Liver (tissue), 9 donors: ENCODE data around the gene CCR8. TPM values are rescaled to one million over a fixed set of nuclear protein-coding genes. Genes with fewer than 3 reads are reported as not detected.

ENCODE experiments used
- DNase-seq: peaks from one replicate; pipeline ENCODE4 v3.0.0-alpha.2; 2017; ENCODE audit warnings: low spot score
- H3K27ac ChIP-seq, 2 donors: one replicate each; pipeline ENCODE4 v1.7.0; 2013; ENCODE audit warnings: inconsistent platforms in 2 of 2, low read length in 2 of 2, control low read depth in 1 of 2, low read depth in 1 of 2, mild to moderate bottlenecking in 1 of 2
- H3K27me3 ChIP-seq, 4 donors: one replicate each; pipeline versions ENCODE4 v1.6.1 to v1.7.0; 2013; ENCODE audit warnings: low read length in 3 of 4, inconsistent platforms in 1 of 4, mild to moderate bottlenecking in 1 of 4, moderate library complexity in 1 of 4; ENCODE audit not compliant: control insufficient read depth in 4 of 4, insufficient read depth in 4 of 4
- H3K36me3 ChIP-seq, 4 donors: one replicate each; pipeline versions ENCODE4 v1.6.1 to v1.7.0; 2013; ENCODE audit warnings: low read length in 3 of 4, mild to moderate bottlenecking in 3 of 4, low read depth in 1 of 4, moderate library complexity in 1 of 4; ENCODE audit not compliant: control insufficient read depth in 4 of 4, insufficient read depth in 3 of 4
- H3K4me1 ChIP-seq, 4 donors: one replicate each; pipeline versions ENCODE4 v1.6.1 to v1.7.0; 2013; ENCODE audit warnings: low read length in 3 of 4, mild to moderate bottlenecking in 3 of 4, moderate library complexity in 1 of 4; ENCODE audit not compliant: control insufficient read depth in 4 of 4, insufficient read depth in 4 of 4
- H3K4me3 ChIP-seq, 3 donors: one replicate each; pipeline versions ENCODE4 v1.6.1 to v1.7.0; 2013; ENCODE audit warnings: low read length in 3 of 3, control low read depth in 1 of 3, low read depth in 1 of 3, mild to moderate bottlenecking in 1 of 3
- H3K9ac ChIP-seq, 2 donors: one replicate each; pipeline ENCODE4 v1.7.0; 2013; ENCODE audit warnings: low read length in 2 of 2, mild to moderate bottlenecking in 2 of 2, moderate library complexity in 2 of 2, control low read depth in 1 of 2, low read depth in 1 of 2
- H3K9me3 ChIP-seq, 4 donors: one replicate each; pipeline versions ENCODE4 v1.6.1 to v1.7.0; 2013; ENCODE audit warnings: low read length in 3 of 4; ENCODE audit not compliant: control insufficient read depth in 4 of 4
- ATF3 ChIP-seq: IDR thresholded peaks from 2 replicates; pipeline ENCODE4 v1.6.1; 2016; ENCODE audit warnings: antibody characterized with exemption
- CTCF ChIP-seq: fragments of 150-350 bp; IDR thresholded peaks from 2 replicates; pipeline ENCODE4 v1.5.1; 2017; ENCODE audit warnings: improper control_type of control experiment, low read depth, low read length; ENCODE audit not compliant: missing input control
- EGR1 ChIP-seq, 2 donors: IDR thresholded peaks; 2 replicates each; pipeline ENCODE4 v1.6.1; 2016 to 2018; ENCODE audit warnings: antibody characterized with exemption in 2 of 2, low read depth in 2 of 2
- FOXA2 ChIP-seq: IDR thresholded peaks from 2 replicates; pipeline ENCODE4 v1.6.1; 2016; ENCODE audit warnings: antibody characterized with exemption
- GABPA ChIP-seq, 2 donors: IDR thresholded peaks in 1 of 2; conservative IDR thresholded peaks in 1 of 2; 2 replicates each; pipeline ENCODE4 v1.6.1; 2016; ENCODE audit warnings: antibody characterized with exemption in 2 of 2, mild to moderate bottlenecking in 1 of 2, moderate library complexity in 1 of 2
- HNF4A ChIP-seq, 2 donors: conservative IDR thresholded peaks; 2 replicates each; pipeline ENCODE4 v1.6.1; 2016; ENCODE audit warnings: antibody characterized with exemption in 2 of 2, mild to moderate bottlenecking in 2 of 2
- HNF4G ChIP-seq: IDR thresholded peaks from 2 replicates; pipeline ENCODE4 v1.6.1; 2016; ENCODE audit warnings: antibody characterized with exemption
- JUND ChIP-seq, 2 donors: IDR thresholded peaks; 2 replicates each; pipeline ENCODE4 v1.6.1; 2016; ENCODE audit warnings: antibody characterized with exemption in 2 of 2
- MAX ChIP-seq: IDR thresholded peaks from 2 replicates; pipeline ENCODE4 v1.6.1; 2016; ENCODE audit warnings: antibody characterized with exemption
- RAD21 ChIP-seq, 2 donors: IDR thresholded peaks; 2 replicates each; pipeline ENCODE4 v1.6.1; 2016; ENCODE audit warnings: antibody characterized with exemption in 2 of 2, mild to moderate bottlenecking in 2 of 2
- REST ChIP-seq: IDR thresholded peaks from 2 replicates; pipeline ENCODE4 v1.6.1; 2016; ENCODE audit warnings: antibody characterized with exemption, mild to moderate bottlenecking
- RXRA ChIP-seq, 2 donors: IDR thresholded peaks; 2 replicates each; pipeline ENCODE4 v1.6.1; 2017 to 2018; ENCODE audit warnings: antibody characterized with exemption in 2 of 2, mild to moderate bottlenecking in 1 of 2
- TAF1 ChIP-seq: conservative IDR thresholded peaks from 2 replicates; pipeline ENCODE4 v1.6.1; 2016; ENCODE audit warnings: antibody characterized with exemption, mild to moderate bottlenecking
- ZBTB33 ChIP-seq: IDR thresholded peaks from 2 replicates; pipeline ENCODE4 v1.6.1; 2016; ENCODE audit warnings: antibody characterized with exemption
- WGBS: extraction: QIAGEN DNeasy Blood & Tissue Kit; methylation state at CpG from one replicate; pipeline ENCODE4 v1.1.7; 2013; 5-methylcytosine and 5-hydroxymethylcytosine counted together
- polyA plus RNA-seq, 2 donors: library from polyadenylated mRNA; stranded (reverse) in 1 of 2; unstranded in 1 of 2; fragments of 200-250 nt in 1 of 2; fragments of >200 nt in 1 of 2; fragmentation: Nextera tagmentation in 1 of 2; extraction: Ambion mirVana in 1 of 2; gene quantifications; one replicate each; pipeline versions ENCODE4 v1.2.1 to v1.2.3, GENCODE V29; 2013 to 2015
- total RNA-seq, 2 donors: library from RNA; depleted of rRNA; stranded (reverse); fragments of >200 nt; gene quantifications; one replicate each; pipeline ENCODE4 v1.2.3, GENCODE V29; 2014
- donor health status: healthy.
- donor health status: healthy.
- donor health status: healthy.
- donor health status: healthy.
- donor health status: healthy.

Gene CCR8
- total and polyA plus RNA-seq, 4 donors = not detected

- peaks cover 0 to 2% (median 0%) of the 10 kb centered on the region in 4 donors for H3K4me1 ChIP-seq
- H3K9ac ChIP-seq = no peak overlapping the region
- no peaks in the 10 kb centered on the region for H3K36me3 ChIP-seq
- no peaks in the 10 kb centered on the region for H3K27me3 ChIP-seq
- no peak overlapping the region for H3K27ac ChIP-seq
- no peak overlapping the region for H3K4me3 ChIP-seq
- H3K9me3 ChIP-seq = no peaks in the 10 kb centered on the region
- DNase-seq = no peak
- 94% methylated on average over 4 of the region's 4 CpGs for WGBS
- TF ChIP-seq CTCF (no peak), ZBTB33 (no peak), HNF4G (no peak), RAD21 (IDR thresholded peaks at IDR 0.05) (no peak), REST (no peak), MAX (no peak), GABPA (IDR thresholded peaks at IDR 0.05 in 1 of 2, conservative IDR thresholded peaks at IDR 0.05 in 1 of 2) (no peak)
Observed at GRCh38 chr3:39332525-39332924, 3.0 kb downstream of the CCR8 start.

GRCh38 chr3:39333607-39334006 is 4.1 kb downstream of the CCR8 start:
- DNase-seq = no peak
- Histone ChIP-seq H3K4me3 (no peak overlapping the region), H3K27ac (no peak overlapping the region), H3K9me3 (no peaks in the 10 kb centered on the region), H3K4me1 (peaks cover 0 to 2% (median 0%) of the 10 kb centered on the region in 4 donors), H3K27me3 (no peaks in the 10 kb centered on the region), H3K9ac (no peak overlapping the region), H3K36me3 (no peaks in the 10 kb centered on the region)
- TF ChIP-seq ZBTB33 (no peak), RXRA (IDR thresholded peaks at IDR 0.05) (no peak), FOXA2 (no peak), JUND (IDR thresholded peaks at IDR 0.05) (no peak), GABPA (IDR thresholded peaks at IDR 0.05 in 1 of 2, conservative IDR thresholded peaks at IDR 0.05 in 1 of 2) (no peak), HNF4A (conservative IDR thresholded peaks at IDR 0.05) (no peak), ATF3 (no peak), REST (no peak), TAF1 (no peak), MAX (no peak), HNF4G (no peak), CTCF (no peak), EGR1 (IDR thresholded peaks at IDR 0.05; ENCODE audit: low read depth in 2 of 2) (no peak)
